Eye (tissue), 1 donor: ENCODE data around the gene CC2D1A.
"Not testable (repeated sequence)": the region's sequence is repeated elsewhere in the genome, so short reads cannot be mapped to it uniquely, and the experiment has no call there.

ENCODE experiments used
- DNase-seq: peaks from one replicate; pipeline ENCODE4 v3.0.0-alpha.2; 2015

CC2D1A gene

DNA sequence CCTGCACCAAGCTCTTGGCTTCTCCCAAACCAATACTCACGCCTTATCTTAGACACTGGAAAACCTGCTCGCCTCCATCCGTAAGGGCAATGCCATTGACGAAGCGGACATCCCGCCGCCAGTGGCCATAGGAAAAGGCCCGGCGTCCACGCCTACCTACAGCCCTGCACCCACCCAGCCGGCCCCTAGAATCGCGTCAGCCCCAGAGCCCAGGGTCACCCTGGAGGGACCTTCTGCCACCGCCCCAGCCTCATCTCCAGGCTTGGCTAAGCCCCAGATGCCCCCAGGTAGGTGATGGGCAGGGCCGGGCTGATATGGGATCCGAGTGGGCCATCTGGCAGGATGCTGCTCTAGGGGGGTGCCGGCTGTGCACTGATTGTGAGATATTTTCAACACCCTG, 7.4 kb downstream of the CC2D1A start:
- no peak for DNase-seq

DNA sequence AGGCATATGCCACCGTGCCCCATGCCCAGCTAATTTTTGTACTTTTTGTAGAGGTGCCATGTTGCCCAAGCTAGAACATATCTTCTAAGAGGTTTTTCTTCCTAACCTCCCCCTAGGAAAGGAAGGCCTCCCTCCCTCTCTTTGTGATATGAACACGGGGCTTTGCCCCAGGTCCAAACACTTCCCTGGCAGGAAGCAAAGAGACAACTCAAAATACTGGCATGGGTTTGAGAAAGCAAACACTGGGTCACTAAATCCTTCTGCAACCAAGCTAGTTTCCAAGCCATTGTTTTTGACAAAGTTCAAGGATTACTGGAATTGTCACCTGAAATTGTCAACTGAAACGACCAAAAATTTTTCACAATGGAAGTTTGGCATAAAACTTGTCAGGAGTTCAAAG, 8.8 kb downstream of the CC2D1A start:
- DNase-seq = no peak

DNA sequence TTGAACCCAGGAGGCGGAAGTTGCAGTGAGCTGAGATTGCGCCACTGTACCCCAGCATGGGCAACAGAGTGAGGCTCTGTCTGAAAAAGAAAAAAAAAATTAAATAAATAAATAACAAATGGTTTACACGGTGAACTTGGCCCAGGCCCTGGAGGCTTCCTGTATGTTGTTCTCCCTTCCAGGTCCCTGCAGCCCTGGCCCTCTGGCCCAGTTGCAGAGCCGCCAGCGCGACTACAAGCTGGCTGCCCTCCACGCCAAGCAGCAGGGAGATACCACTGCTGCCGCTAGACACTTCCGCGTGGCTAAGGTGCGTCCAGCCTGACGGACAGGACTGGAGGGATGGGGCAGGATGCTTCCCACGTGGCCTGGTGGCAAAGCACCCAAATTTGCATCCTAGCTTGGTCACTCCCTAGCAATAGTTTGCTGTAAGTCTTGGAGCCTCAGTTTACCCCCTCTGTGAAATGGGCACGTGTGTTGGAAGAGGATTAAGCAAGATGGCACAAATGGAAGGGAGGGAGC, 11.9 kb downstream of the CC2D1A start:
- no peak for DNase-seq

DNA sequence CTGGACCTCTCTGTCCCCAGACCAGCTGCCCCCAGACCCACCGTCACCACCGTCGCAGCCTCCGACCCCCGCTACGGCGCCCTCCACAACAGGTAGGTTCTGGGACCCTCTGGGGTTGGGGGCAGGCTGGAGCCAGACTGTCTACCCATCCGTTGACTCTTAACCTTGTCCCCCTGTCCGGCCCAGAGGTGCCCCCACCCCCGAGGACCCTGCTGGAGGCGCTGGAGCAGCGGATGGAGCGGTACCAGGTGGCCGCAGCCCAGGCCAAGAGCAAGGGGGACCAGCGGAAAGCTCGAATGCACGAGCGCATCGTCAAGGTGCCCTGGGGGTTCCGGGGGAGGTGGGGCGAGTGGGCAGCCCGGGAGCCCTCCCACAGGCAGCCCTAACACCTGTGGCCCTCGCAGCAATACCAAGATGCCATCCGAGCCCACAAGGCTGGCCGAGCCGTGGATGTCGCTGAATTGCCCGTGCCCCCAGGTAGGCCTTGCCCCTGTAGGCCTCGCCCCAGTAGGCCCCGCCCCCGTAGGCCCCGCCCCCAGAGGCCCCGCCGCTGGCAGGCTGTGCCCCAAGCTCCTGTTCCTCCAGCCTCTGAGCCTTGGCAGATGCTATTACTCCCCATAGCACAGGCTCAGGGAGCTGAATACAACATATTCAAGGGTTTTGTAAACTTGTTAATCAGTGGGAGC, 12.9 kb downstream of the CC2D1A start:
- DNase-seq = no peak

DNA sequence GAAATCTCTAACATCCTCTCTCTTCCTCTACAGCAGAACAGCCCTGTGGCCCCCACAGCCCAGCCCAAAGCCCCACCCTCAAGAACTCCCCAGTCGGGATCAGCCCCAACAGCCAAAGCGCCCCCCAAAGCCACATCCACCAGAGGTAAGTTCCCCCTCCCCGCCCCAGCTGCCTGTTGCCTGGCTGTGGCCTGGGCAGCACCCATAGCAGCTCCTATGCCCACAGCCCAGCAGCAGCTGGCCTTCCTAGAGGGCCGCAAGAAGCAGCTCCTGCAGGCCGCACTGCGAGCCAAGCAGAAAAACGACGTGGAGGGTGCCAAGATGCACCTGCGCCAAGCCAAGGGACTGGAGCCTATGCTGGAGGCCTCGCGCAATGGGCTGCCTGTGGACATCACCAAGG, 14.5 kb downstream of the CC2D1A start:
- DNase-seq = no peak

DNA sequence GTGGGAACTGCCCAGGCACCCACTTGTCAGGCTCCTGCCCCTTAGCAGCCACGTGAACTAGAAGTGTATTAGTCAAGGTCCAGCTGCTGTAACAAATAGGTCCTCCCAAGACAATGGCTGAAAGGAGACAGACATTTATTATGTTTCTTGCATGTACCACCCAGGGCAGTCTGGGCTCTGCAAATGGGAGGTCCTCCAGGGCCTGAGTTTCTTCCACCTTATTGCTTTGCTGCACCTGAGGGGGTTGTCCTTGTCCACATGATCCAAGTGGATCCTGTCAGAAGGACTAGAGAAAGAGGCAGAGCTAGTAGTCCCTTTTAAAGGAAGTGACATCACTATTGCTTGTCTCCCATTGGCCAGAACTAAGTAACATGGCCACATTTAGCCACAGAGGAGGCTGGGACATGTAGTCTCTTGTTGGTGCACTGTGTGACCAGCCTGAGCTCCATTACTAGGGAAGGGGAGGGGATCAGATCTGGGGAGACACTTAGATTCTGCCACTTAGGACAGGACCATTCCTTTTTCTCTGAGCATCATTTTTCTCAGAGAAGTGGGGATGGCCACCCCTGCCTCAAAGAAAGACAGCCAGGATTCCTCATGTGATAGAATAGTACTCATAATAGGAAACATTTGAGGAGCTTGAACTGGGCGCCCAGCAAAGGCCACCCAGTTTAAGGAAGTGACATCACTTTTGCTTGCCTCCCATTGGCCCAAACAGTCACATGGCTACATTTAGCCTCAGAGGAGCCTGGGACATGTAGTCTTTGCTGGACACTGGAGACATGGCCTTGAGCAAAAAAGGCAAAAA, 15.1 kb downstream of the CC2D1A start:
- peak; percentile 72 for DNase-seq

DNA sequence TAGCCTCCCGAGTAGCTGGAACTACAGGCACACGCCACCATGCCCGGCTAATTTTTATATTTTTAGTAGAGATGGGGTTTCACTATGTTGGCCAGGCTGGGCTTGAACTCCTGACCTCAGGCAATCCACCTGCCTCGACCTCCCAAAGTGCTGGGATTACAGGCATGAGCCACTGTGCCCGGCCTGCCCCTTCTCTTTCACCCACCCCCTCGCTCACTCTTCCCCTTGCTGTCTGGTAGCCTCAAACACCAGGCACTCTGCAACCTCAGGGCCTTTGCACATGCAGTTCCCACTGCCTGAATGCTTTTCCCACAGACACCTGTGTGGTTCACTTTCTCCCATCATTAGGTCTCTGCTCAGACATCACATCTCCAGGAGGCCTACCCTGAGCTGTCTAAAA, 16.1 kb downstream of the CC2D1A start:
- not testable (repeated sequence) for DNase-seq

DNA sequence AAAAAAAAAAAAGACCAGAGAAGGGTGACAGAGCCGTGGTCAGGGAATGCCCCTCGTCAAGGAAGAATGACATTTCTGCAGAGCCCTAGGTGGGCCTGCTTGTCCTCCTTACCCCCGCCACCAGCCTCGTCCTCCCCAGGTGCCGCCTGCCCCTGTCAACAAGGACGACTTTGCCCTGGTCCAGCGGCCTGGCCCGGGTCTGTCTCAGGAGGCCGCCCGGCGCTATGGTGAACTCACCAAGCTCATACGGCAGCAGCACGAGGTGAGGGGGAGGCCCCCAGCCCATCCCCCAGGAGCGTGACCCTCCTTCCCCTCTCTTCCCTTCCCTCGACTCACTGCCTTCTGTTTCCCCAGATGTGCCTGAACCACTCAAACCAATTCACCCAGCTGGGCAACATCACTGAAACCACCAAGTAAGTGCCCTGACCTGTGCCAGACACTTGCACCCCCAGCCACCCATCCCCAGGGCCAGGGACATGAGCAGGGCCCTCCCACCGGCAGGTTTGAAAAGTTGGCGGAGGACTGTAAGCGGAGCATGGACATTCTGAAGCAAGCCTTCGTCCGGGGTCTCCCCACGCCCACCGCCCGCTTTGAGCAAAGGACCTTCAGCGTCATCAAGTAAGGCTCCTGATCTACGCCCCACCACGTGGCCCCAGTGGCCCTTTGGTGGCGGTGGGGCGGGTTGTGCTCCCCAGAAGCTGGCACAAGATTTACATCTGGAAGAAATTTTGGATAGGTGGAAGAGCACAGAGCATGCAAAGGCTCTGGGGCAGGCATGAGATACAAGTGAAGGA, 17.4 kb downstream of the CC2D1A start:
- no peak for DNase-seq

DNA sequence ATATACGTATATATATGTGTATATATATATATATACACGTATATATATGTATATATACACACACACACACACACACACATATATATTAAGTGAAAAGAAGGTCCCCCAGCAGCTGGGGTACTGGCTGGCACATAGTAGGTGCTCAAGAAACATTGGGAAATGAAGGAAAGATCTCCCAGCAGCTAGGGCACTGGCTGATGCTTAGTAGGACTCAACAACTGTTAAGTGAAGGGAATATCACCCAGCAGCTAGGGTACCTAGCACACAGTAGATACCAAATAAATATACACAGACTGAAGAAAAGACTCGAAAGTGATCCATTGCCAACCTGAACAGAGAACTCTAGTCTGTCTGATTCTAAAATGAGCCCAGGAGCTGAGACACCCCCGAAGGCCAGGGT, 20.0 kb downstream of the CC2D1A start:
- no peak for DNase-seq

DNA sequence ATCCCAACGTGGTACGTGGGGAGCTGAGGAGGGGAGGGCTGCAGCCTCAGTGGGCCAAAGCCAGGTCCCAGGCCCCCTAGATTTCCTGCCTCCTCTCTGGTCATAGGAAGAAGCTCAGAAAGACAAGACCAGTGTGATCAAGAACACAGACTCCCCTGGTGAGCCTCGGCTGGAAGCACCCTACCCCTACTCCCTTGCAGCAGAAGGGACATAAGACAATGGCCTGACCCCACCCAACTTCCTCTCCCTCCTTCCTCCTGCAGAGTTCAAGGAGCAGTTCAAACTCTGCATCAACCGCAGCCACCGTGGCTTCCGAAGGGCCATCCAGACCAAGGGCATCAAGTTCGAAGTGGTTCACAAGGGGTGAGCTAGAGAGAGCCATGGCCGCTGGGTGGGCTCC, 20.7 kb downstream of the CC2D1A start:
- no peak for DNase-seq

DNA sequence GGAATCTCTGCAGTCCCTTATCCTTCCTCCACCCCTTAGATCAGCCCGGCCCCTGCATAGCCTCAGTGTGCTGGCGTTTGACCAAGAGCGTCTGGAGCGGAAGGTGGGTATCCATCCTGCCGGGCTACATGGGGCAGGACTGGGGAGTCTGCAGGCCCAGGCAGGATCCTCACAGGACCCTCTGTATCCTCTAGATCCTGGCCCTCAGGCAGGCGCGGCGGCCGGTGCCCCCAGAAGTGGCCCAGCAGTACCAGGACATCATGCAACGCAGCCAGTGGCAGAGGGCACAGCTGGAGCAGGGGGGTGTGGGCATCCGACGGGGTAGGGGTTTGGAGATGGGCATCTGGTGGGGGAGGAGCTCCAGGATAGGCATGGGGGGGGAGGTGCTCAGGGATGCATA, 23.3 kb downstream of the CC2D1A start:
- DNase-seq = no peak

DNA sequence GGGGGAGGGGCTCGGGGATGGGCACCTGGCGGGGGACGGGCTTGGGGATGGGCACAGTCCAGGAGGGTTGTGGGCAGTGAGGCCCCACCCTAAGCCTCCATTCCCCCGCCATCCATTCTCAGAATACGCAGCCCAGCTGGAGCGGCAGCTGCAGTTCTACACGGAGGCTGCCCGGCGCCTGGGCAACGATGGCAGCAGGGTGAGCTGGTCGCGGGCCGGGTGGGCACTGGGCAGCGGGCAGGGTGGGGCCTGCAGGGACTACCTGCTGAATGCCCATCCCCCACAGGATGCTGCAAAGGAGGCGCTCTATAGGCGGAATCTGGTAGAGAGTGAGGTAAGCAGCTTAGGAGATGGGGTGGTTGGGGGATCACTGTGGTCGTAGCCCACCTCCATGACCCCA, 24.0 kb downstream of the CC2D1A start:
- DNase-seq = no peak

DNA sequence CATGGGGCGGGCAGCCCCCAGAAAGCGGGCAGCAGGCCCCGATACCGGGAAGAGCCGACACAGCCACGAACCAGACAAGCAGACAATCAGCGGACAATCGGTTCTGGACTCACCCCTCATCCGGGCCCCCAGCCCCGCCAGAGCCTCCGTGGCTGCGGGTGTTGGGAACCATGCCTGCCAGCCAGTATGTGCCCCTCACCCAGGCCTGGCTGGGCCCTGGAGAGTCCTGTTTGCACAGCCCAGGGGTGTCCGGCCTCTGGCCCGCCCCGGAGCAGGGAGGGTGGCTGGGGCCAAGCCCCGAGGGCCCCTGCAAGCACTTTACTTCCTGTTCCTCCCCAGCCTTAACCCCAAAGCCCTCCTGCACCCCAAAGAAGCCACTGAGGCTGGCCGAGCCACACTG, 24.4 kb downstream of the CC2D1A start:
- no peak for DNase-seq

DNA sequence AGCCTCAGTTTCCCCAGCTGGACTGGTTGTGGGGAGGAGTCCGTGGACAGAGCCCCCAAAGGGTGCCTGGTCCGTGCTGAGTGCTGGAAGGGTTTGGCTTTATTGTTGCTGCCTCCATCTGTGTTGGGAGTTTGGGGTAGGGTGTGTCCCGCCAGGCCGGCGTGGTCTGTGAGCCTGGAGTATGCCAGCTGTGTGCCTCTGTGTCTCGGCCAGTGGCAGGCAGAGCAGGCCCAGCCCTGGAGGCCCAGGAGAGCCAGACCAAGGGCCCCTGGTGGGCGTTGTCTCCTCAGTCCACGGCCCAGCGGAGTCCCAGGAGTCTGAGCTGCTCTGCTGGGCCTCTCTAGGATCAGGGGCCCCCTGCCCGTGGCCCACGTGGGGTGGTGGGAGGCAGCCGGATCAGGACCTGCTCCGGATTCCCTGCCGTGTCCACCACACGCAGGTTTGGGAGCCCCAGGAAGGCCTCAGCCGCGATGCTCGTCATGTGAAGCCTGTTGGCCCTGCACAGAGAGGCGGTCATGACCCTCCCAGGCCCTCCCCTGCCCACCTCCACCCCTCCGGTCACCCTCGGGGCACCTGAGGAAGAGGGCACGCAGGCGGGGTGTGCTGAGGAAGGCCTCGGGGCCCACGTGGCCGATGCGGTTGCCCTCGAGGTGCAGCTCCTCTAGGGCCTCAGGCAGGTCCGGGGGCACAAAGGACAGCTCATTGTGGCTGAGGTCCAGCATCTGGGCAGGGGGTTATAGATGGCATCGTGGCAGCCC, 25.6 kb downstream of the CC2D1A start:
- DNase-seq = no peak

DNA sequence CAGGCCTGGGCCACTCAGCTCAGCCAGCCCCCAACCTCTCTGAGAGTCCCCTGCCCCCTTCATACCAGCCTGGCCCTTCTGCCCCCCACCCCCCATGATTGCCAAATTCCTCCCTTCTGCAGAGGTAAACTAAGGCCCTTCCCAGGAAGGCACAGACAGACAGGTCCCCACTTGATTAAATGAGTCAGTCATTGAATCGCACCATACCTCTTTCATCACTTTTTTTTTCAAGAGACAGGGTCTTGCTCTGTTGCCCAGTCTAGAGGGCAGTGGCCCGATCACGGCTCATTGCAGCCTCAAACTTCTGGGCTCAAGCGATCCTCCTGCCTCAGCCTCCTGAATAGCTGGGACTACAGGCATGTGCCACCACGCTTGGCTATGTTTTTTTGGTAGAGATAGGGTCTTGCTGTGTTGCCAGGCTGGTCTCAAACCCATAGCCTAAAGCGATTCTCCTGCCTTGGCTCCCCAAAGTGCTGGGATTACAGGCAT, 26.2 kb downstream of the CC2D1A start:
- no peak for DNase-seq

DNA sequence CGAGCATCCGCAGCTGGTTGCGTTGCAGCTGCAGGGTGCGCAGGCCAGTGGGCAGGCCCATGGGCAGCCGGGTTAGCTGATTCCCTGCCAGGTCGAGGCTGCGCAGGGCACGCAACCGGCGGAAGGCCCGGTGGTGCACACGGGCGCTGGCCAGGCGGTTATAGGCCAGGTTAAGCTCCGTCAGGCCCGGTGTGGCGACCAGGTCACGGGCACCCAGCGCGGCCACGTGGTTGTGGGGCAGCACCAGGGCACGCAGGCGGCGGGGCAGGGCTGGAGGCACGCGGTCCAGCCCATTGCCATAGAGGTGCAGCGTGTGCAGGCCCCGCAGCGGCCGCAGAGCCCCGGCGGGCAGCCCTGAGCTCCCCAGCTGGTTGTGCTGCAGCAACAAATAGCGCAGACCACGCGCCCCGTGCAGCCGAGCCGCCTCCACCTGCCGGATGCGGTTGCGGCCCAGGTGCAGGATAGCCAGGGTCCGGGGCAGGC, 27.0 kb downstream of the CC2D1A start:
- no peak for DNase-seq

DNA sequence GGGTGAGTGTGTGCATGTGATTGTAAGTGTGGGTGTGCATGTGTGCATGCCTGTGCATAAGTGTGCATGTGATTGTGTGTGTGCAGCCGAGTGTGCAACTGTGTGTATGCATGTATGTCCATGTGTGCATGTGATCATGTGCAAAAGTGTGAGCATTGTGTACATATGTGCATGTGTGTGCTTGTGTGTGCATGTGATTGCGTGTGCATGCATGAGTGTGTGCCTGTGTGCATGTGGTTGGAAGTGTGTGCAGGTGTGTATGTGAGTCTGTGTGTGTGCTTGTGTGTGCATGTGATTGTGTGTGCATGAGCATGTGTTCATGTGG, 28.7 kb downstream of the CC2D1A start:
- DNase-seq = no peak

DNA sequence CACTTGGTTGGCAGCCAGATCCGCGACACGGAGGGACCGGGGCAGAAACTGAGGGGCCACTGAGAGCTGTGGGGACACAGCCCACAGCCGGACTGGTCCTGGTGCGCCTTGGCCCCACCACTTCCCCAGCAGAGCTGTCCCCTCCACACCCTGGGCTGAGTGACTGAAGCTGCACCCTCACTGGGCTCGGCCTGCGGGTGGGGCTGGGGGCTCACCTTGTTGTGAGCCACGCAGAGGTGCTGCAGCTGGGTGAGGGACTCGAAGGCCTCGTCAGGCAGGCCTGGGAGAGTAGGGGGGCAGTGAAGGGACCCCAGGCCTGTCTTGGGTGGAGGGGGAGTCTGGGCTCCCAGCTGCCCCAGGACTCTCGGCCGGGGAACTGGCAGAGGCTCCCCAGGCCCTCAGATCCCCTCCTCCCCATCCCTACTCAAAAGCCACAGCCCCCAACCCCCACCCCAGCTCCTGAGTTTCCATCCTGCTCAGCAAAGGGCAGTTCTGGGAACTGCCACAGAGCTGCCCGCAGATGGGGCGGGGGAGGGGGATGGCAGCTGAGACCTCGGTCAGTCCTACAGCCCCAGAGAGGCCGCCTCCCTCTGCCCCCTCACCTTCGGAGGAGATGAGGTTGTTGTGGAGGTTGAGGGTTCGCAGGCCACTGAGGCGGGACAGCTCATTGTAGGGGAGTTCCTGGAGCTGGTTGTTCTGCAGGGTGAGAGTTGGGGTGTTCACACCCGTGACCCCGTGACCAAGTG, 29.9 kb downstream of the CC2D1A start:
- DNase-seq = peak; percentile 41

DNA sequence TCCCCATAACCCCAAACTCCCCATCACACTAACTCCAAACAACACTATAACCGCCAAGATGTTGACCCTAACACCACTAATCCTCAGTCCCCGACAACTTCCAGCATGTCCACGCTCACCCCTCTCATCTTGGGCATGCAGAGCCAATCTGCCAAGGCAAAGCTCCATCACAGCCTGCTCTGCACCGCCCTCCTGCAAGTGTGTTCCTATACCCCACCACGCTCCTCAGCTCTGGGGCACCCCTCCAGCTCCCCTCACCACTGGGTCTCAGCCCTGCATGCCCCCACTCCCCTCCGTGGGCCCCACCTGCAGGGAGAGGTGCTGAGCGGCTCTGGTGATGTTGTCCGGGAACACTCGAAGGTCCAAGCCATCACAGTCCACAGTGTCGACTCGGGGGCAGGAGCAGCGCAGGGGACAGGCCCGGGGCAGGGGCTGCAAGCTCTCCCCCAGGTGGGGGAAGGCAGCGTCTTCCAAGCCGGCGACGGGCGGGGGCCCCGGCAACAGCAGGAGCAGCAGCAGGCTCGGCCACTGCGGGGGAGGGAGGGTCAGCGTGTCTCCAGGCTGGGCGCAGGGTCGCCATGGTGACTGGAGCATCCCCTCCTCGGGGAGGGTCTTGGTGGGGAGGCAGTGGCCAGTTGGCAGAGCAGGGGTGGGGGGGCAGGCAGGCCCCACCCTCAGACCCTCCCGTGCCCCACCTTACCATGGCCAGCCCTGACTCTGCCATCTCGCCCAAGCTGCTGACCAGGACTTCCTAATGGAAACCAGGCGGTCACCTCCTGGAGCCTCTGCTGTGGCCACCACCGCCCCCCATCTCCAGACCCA, 31.7 kb downstream of the CC2D1A start:
- peak; percentile 34 for DNase-seq

DNA sequence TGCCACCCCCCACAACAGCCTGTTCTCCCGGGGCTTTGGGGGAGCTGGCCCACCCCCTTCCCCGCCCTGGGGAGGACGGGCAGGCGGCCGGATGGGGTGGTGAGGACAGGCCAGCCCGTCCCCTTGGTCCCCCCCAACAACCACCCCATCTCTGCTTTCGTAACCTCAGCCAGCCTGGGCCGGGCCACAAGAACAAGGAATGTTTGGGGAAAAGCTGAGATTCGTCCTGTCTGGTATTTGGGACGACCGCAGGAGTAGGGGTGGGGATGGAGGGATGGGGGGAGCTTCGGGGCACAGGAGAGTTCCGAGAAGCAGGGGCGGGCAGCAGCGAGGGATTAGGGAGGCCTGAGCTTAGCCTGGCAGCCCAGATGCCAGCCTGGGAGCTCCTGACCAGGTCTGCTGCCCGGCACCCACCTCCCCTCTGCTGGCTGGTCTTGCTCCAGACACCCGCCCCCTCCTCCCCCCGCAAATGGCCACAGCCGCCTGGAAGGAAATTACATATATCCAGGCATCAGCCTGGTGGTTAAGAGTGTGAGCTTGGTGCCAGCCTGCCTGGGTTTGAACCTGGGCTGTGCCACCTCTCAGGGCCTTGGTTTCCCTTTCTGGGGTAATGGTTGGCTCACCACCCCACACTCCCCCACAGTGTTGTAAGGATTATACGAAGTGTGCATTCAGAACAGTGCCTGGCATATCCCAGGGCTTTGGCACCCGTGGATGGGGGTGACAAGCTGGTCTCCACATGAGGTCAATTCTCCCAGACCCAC, 32.5 kb downstream of the CC2D1A start, which contains the start of gene PODNL1:
TSS of gene PODNL1 (minus strand) at position 117 of the 764 bp plus-strand sequence. CDS start 236 bp downstream, outside the sequence.
- DNase-seq = peak; percentile 56
